Measurements from ENCODE around the gene RASA4B. TPM values are rescaled to one million over a fixed set of nuclear protein-coding genes. Genes with fewer than 3 reads are reported as not detected.
"Not testable (repeated sequence)": the region's sequence is repeated elsewhere in the genome, so short reads cannot be mapped to it uniquely, and the experiment has no call there.

The RASA4B gene
- total RNA-seq: 10 to 100 TPM in 1 of 4 donors, 1 to 10 TPM in 2, under 1 TPM in 1; 0.98 to 14.6 (median 6.4) TPM

DNA sequence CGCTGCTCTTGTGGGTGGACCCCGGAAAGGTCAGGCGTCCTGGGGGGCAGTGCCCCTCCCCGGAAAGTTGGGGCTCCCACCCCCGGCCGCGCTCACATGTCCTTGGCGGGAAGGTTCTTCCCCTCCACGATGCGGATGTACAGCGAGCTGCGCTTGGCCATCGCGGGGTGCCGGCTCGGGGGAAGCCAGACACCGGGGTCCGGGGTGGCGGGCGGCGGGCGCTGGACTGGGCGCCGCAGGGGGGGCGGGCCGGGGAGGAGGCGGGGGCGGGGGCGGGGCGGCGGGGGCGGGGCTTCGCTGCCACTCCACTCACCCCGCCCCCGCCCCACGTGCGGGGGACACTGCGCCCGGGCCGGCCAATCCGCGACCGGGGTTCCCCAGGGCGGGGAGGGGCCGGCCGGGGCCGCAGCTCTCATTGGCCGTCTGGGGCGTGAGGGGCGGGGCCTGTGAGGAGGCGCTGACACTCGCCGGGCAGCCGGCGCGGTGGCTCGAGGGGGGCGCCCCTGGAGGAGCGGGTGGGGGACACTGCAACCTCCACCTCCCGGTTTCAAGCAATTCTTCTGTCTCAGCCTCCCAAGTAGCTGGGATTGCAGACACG is at the start of gene RASA4B:
Gene RASA4B (minus strand): TSS at position 228 of the 598 bp plus-strand sequence. CDS start 67 bp downstream, at position 161.
- H3K4me3 ChIP-seq (replicated peaks in 1 of 3); H3K9me3 ChIP-seq; H3K27ac ChIP-seq; H3K36me3 ChIP-seq; H3K27me3 ChIP-seq; H3K4me1 ChIP-seq; intact Hi-C loops (cut with DNase I): not testable (repeated sequence)
- peak in 1 of 2 donors; percentile 1 for DNase-seq
- no CpG with 5 or more reads among the region's 61 CpGs for WGBS, 2 donors

DNA sequence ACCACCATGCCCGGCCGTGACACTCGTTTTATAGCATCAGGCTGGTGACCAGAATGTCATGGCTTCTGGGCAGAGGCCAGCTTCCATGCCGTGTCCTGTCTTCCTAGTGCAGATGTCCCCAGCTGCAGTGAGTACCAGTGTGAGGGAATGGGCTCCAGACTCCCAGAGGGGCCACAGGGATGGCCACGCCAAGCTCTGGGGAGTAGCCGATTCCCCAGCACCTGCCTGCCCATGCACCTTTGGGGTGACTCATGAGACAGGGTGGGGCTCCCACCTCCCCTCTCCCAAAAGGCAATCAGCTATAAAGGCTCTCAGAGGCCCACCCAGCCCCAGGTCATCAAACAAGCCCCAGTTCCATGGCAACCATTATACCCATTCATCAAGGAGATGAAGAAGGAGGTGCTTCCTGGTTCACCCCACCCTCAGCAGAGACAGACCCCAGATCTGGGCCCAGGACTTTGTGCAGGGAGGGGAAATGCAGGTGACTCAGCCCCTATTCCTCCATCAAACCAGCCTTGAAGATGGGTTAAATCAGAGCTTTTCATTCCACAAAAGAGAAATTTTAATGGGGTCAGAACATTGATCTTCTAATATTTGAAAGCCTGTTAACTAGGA is 33.3 kb upstream of the RASA4B start, which contains the start of gene SPDYE2:
Gene SPDYE2 (plus strand): TSS at position 419 of the 615 bp plus-strand sequence. CDS start 2,030 bp downstream, outside the sequence.
- intact Hi-C loops (cut with DNase I); H3K27ac ChIP-seq; H3K36me3 ChIP-seq; H3K4me1 ChIP-seq; DNase-seq; H3K9me3 ChIP-seq; H3K27me3 ChIP-seq; H3K4me3 ChIP-seq (replicated peaks in 1 of 3): not testable (repeated sequence)
- no CpG with 5 or more reads among the region's 6 CpGs for WGBS, 2 donors

DNA sequence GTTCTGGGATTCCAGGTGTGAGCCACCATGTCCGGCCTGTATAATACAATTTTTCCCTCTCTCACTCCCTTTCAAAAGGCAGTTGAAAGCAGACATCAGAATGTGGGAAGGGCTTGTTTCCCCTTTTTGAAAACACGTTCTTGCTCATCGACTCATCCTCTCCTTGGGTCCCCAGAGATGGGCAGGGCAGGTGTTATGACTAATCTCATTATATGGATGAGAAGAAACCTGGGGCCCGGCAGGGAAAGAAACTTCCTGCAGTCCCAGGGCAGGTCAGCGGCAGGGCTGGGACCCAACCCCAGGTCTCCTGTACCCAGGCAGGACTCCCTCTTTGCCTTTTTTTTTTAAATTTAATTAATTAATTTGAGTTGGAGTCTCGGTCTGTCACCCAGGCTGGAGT is 28.8 kb upstream of the RASA4B start:
- H3K27ac ChIP-seq; DNase-seq; H3K27me3 ChIP-seq; H3K4me1 ChIP-seq; H3K4me3 ChIP-seq (replicated peaks in 1 of 3); H3K9me3 ChIP-seq; intact Hi-C loops (cut with DNase I); H3K36me3 ChIP-seq: not testable (repeated sequence)
- 74 to 92% methylated on average over 2 to 3 of the region's 6 CpGs for WGBS, 2 donors

DNA sequence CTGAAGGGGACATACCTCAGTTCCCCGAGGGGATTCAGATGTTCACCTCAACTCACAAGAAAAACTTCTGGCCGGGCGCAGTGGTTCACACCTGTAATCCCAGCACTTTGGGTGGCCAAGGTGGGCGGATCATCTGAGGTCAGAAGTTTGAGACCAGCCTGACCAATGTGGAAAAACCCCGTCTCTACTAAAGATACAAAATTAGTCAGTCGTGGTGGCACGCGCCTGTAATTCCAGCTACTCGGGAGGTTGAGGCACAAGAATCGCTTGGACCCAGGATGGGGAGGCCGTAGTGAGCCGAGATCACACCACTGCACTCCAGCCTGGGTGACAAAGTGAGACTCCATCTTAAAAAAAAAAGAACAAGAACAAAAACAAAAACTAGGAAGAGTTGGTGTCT is 27.7 kb upstream of the RASA4B start:
- H3K27ac ChIP-seq; H3K27me3 ChIP-seq; DNase-seq; H3K9me3 ChIP-seq; H3K36me3 ChIP-seq; H3K4me1 ChIP-seq; intact Hi-C loops (cut with DNase I); H3K4me3 ChIP-seq (replicated peaks in 1 of 3): not testable (repeated sequence)
- WGBS, 2 donors: no CpG with 5 or more reads among the region's 12 CpGs

DNA sequence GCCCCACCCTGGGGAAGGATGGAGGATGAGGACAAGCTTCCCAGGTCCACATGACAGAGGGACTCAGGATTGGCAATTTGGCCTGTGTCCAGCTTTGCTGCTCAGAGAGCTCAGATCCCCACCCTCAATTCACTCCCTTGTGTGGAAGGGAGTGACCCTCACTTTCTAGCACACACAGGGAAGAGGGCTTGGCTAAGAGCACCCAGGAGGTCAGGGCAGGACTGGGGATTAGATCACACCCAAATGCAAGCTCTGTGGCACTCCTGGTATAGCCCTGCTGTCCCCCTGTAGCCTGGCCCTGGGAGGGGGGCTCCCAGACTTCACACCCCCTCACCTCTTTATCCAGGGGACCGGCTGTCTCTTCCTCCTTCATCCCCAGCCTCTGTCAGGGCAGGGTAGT is 26.8 kb upstream of the RASA4B start:
- intact Hi-C loops (cut with DNase I); H3K9me3 ChIP-seq; H3K27ac ChIP-seq; H3K4me1 ChIP-seq; H3K27me3 ChIP-seq; DNase-seq; H3K4me3 ChIP-seq (replicated peaks in 1 of 3); H3K36me3 ChIP-seq: not testable (repeated sequence)
- WGBS, 2 donors: no CpG with 5 or more reads among the region's 1 CpG

DNA sequence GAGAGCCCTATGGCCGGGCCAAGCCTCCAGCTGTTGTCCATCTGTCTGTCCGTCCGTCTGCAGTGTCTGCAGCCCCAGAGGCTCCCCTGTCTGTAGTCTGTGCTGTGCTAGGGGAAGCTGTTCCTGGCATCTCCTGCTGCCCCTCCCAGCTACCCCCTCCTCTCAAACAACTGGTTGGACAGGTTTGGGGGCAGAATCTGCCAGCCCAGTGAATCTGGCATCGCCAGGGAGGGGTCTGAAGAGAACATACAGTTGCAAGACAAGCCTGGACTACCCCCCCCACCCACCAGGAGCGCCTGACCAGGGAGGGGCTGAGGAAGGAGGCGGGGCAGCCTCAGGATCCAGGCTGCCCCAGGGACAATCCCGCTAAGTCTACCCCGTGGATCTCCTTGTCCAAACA is 26.0 kb upstream of the RASA4B start, which contains the start of gene UPK3BL2:
Gene UPK3BL2 (minus strand): TSS at position 101 of the 400 bp plus-strand sequence. CDS start 60 bp downstream, at position 41.
- intact Hi-C loops (cut with DNase I); H3K4me3 ChIP-seq (replicated peaks in 1 of 3): not testable (repeated sequence)
- WGBS, 2 donors: no CpG with 5 or more reads among the region's 8 CpGs

DNA sequence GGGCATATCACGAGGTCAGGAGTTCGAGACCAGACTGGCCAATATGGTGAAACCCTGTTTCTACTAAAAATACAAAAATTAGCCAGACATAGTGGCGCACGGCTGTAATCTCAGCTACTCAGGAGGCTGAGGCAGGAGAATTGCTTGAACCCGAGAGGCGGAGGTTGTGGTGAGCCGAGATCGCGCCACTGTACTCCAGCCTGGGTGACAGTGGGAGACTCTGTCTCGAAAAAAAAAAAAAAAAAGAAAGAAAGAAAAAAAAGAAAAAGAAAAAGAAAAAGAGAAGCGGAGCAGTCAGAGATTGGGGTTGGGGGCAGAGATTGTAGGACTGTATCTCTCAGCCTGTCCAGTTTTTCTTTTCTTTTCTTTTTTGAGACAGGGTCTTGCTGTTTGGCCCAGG is 25.2 kb upstream of the RASA4B start:
- H3K27ac ChIP-seq; H3K36me3 ChIP-seq; intact Hi-C loops (cut with DNase I); H3K4me3 ChIP-seq (replicated peaks in 1 of 3); H3K27me3 ChIP-seq; H3K4me1 ChIP-seq; H3K9me3 ChIP-seq: not testable (repeated sequence)
- 80 to 94% methylated on average over 4 to 7 of the region's 11 CpGs for WGBS, 2 donors
- DNase-seq: peak in 1 of 2 donors; percentile 4

More for the DNA sequence above, 26.0 kb upstream of the RASA4B start, which contains the start of gene UPK3BL2:
- H3K27ac ChIP-seq, H3K4me1 ChIP-seq, H3K36me3 ChIP-seq, DNase-seq, H3K27me3 ChIP-seq, H3K9me3 ChIP-seq: not testable (repeated sequence)

DNA sequence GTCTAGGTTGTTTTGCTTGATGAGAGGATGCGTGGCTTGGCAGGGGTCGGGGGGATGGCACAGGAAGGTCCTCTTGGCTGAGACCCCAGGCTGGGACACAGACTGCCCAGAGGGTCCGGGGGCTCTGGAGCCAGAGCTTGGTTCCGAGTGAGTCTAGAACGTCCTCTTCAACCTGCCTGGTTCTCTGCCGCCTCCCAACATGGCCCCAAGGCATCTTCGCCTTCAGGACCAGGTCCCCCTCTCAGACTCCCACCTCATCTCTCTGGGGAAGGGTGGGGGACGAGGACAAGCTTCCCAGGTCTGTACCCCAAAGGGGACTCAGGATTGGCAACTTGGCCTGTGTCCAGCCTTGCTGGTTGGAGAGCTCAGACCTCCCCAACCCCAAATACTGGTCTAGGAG is 24.5 kb upstream of the RASA4B start:
- intact Hi-C loops (cut with DNase I); H3K4me1 ChIP-seq; H3K4me3 ChIP-seq (replicated peaks in 1 of 3); H3K27ac ChIP-seq; H3K27me3 ChIP-seq; H3K9me3 ChIP-seq; H3K36me3 ChIP-seq; DNase-seq: not testable (repeated sequence)
- no CpG with 5 or more reads among the region's 8 CpGs for WGBS, 2 donors

DNA sequence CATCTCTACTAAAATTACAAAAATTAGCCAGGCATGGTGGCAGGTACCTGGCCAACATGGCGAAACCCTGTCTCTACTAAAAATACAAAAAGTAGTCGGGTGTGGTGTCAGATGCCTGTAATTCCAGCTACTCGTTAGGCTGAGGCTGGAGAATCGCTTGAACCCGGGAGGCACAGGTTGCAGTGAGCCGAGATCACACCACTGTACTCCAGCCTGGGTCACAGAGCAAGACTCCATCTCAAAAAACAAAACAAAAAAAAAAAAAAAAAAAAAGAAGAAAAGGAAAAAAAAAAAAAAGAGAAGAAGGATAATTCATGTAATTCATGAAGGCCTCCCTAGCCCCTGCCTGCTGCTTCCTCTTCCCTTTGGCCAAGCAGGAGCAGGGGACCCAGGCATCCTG is 23.0 kb upstream of the RASA4B start:
- H3K27me3 ChIP-seq; H3K4me1 ChIP-seq; intact Hi-C loops (cut with DNase I); H3K9me3 ChIP-seq; H3K27ac ChIP-seq; H3K4me3 ChIP-seq (replicated peaks in 1 of 3); H3K36me3 ChIP-seq: not testable (repeated sequence)
- DNase-seq: peak; percentile 18 to 25
- 45 to 61% methylated on average over 4 of the region's 6 CpGs for WGBS, 2 donors

DNA sequence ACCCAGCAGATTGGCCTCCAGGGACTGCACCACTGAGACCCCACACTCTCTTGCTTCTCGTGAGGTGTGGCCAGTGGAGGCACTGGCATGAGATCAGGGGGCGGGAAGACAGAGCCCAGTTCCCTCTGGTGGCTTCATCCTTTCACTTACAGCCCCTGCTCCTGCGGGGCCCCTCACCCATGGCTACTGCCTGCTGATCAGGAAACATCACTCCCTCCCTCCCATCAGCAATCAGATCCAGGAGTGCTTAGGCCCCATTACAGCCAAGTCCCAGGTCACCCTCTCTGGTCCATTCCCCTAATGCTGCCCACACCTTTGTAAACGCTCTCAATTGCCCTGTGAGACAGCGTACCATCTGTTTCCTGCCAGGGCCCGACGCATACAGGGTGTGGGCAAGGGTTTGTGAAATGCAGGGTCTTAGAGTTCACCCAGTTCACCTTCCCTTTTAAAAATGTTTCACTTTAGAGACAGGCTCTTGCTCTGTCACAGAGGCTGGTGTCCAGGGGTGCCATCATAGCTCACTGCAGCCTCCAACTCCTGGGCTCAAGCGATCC is 17.6 kb upstream of the RASA4B start:
- H3K4me1 ChIP-seq; H3K4me3 ChIP-seq (replicated peaks in 1 of 3); H3K36me3 ChIP-seq; intact Hi-C loops (cut with DNase I); H3K27me3 ChIP-seq; DNase-seq; H3K9me3 ChIP-seq; H3K27ac ChIP-seq: not testable (repeated sequence)
- WGBS, 2 donors: 79% methylated on average over 5 of the region's 8 CpGs; no CpG with 5 or more reads in 1 of the 2 donors

DNA sequence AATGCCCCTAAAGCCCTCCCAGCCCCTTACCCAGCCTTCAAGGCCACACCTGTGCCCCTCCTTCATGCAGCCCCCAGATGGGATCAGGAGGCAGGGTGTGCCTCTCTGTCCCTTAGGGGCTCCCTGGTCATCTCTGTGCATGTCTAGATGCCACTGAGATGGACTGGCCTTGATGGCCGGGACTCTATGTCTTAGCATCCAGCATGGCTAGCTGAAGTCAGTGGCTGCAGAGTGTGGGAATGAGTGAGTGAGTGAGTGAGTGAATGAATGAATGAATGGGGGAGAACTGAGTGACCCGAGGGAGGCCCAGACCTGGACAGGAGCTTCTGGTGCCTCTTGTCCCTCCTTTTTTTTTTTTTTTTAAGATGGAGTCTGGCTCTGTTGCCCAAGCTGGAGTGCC is 14.6 kb upstream of the RASA4B start:
- DNase-seq; intact Hi-C loops (cut with DNase I); H3K4me3 ChIP-seq (replicated peaks in 1 of 3); H3K27ac ChIP-seq; H3K9me3 ChIP-seq; H3K4me1 ChIP-seq; H3K27me3 ChIP-seq; H3K36me3 ChIP-seq: not testable (repeated sequence)
- WGBS, 2 donors: 87 to 94% methylated on average over 2 of the region's 2 CpGs

DNA sequence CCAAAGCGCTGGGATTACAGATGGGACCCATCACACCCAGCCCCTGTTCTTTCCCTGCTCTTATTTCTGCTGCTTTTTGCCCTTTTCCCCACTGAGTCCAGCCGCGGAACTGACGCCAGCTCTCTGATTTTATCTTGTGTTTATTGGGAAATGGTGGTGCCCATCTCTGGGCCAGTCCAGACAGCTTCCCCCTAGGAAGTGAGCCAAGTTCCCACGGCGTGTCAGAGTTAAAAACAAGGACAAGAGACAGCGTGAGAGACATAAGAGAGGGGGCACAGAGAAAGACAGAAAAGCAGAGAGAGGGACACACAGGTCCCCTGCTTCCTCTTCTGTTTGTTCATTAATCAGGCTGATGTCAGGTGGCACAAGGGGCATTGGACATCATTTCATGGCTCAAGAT is 14.0 kb upstream of the RASA4B start:
- H3K27ac ChIP-seq; H3K27me3 ChIP-seq; H3K4me3 ChIP-seq (replicated peaks in 1 of 3); H3K36me3 ChIP-seq; intact Hi-C loops (cut with DNase I); H3K9me3 ChIP-seq; H3K4me1 ChIP-seq: not testable (repeated sequence)
- no CpG with 5 or more reads among the region's 7 CpGs for WGBS, 2 donors
- DNase-seq: peak in 1 of 2 donors; percentile 9

All from thyroid gland (tissue), 4 donors.